ENCODE results near the gene TMEM272.

The TMEM272 gene

GRCh38 chr13:51769455-51770127, 75.4 kb downstream of the TMEM272 start:
- in situ Hi-C loops (cut with MboI; ENCODE audit: low pct_unique_long_range_greater_than_20kb, low sequenced_read_pairs, unreplicated experiment) = no loop called here
- no peak for TF ChIP-seq CTCF (IDR thresholded peaks at IDR 0.05; ENCODE audit: extremely low read depth, insufficient read depth, missing control alignments)

GRCh38 chr13:51768976-51769375, 76.0 kb downstream of the TMEM272 start:
- in situ Hi-C loops (cut with MboI; ENCODE audit: low pct_unique_long_range_greater_than_20kb, low sequenced_read_pairs, unreplicated experiment) = no loop called here
- no peak for TF ChIP-seq CTCF (IDR thresholded peaks at IDR 0.05; ENCODE audit: extremely low read depth, insufficient read depth, missing control alignments)
- DNase-seq (ENCODE audit: low spot score) = no peak

More at GRCh38 chr13:51769455-51770127, 75.4 kb downstream of the TMEM272 start:
- DNase-seq (ENCODE audit: low spot score) = no peak

GRCh38 chr13:51768378-51768921, 76.5 kb downstream of the TMEM272 start:
- DNase-seq (ENCODE audit: low spot score) = no peak
- in situ Hi-C loops (cut with MboI; ENCODE audit: low pct_unique_long_range_greater_than_20kb, low sequenced_read_pairs, unreplicated experiment) = no loop called here
- no peak for TF ChIP-seq CTCF (IDR thresholded peaks at IDR 0.05; ENCODE audit: extremely low read depth, insufficient read depth, missing control alignments)

- in situ Hi-C loops (cut with MboI; ENCODE audit: low pct_unique_long_range_greater_than_20kb, low sequenced_read_pairs, unreplicated experiment) = no loop called here
- TF ChIP-seq CTCF (IDR thresholded peaks at IDR 0.05; ENCODE audit: extremely low read depth, insufficient read depth, missing control alignments) = peak; percentile 12
- DNase-seq (ENCODE audit: low spot score) = no peak
Observed at GRCh38 chr13:51767100-51767499, 77.9 kb downstream of the TMEM272 start.

- TF ChIP-seq CTCF (IDR thresholded peaks at IDR 0.05; ENCODE audit: extremely low read depth, insufficient read depth, missing control alignments) = no peak
- no peak for DNase-seq (ENCODE audit: low spot score)
- in situ Hi-C loops (cut with MboI; ENCODE audit: low pct_unique_long_range_greater_than_20kb, low sequenced_read_pairs, unreplicated experiment) = no loop called here
Observed at GRCh38 chr13:51765142-51765515, 79.8 kb downstream of the TMEM272 start.

GRCh38 chr13:51764184-51765141, 80.5 kb downstream of the TMEM272 start:
- no peak for TF ChIP-seq CTCF (IDR thresholded peaks at IDR 0.05; ENCODE audit: extremely low read depth, insufficient read depth, missing control alignments)
- DNase-seq (ENCODE audit: low spot score) = peak; percentile 77
- in situ Hi-C loops (cut with MboI; ENCODE audit: low pct_unique_long_range_greater_than_20kb, low sequenced_read_pairs, unreplicated experiment) = no loop called here

All from GM13977 (cell line).